GM21360 (cell line): Measurements from ENCODE around the gene NGF.
"Not testable (repeated sequence)": the region's sequence is repeated elsewhere in the genome, so short reads cannot be mapped to it uniquely, and the experiment has no call there.

Experiments used
- ATAC-seq: cut with Tn5 transposase; IDR thresholded peaks from one replicate; pipeline ENCODE4 v1.9.1; 2021; ENCODE audit warnings: mild to moderate bottlenecking, moderate library complexity; ENCODE audit not compliant: unreplicated experiment

Gene NGF

DNA sequence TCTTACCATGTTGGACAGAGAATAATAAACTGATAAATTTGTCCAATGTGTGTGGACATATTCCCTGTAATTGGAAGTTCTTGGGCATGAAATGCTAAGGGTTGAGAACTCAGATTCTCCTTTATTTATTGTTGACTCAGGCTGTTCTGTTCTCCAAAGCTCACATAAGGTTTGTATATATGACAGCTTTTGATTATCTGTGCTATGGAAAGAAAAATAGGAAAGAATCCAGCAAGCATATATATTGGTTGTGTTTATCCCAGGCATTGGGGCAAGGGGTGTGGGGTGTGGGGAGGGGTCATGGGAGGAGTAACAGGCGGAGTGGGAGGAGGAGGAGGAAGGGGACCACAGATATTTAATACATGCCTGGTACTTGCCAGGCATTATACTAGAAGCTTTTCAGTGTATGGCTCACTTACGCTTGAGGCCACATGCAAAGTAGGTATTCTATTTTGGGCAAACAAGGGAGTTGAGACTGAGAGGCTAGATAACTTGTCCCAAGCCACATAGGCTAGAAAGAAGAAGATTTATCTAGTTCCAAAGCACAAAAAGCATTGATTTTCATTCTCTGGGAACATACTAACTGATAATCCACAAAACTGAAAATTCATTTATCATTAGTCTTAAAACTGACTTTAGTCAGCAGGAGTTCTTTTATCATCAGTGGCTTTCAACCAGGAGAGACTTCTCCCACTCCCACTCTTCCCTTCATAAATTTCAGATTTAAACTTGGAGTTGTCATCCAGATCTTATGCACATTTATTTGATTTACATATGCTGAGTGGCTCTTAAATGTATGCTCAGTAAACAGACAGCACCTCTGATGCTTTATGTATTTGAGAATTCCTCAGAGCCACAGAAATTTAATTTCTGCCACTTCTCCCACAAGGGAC is 27.2 kb downstream of the NGF start:
- no peak for ATAC-seq

DNA sequence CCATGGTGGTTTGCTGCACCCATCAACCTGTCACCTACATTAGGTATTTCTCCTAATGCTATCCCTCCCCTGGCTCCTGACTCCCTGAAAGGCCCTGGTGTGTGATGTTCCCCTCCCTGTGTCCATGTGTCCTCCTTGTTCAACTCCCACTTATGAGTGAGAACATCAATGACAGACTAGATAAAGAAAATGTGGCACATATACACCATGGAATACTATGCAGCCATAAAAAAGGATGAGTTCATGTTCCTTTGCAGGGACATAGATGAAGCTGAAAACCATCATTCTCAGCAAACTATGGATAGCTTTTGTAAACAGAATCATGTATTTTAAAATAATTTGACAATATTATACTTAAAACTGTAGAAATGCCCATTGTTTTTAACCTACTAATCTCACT is 28.5 kb downstream of the NGF start:
- ATAC-seq, result not testable (repeated sequence)

DNA sequence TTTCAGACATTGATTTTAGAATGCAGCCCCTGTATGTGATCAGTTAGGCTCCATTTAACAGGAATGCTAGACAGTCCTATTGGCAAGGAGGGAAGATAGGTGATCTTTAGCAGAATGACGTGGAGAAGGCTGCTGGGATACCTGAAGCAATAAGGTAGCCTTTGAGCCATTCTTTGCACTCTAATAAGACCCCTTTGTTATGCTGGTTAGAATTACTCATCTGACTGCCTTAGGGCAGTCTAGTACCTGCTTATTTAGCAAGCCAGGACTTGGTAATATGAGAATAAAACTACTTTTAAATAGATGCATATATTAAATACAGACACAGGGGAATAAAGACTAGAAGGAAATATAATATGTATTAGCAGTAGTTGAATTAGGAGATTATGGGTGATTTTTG is 29.1 kb downstream of the NGF start:
- no peak for ATAC-seq

DNA sequence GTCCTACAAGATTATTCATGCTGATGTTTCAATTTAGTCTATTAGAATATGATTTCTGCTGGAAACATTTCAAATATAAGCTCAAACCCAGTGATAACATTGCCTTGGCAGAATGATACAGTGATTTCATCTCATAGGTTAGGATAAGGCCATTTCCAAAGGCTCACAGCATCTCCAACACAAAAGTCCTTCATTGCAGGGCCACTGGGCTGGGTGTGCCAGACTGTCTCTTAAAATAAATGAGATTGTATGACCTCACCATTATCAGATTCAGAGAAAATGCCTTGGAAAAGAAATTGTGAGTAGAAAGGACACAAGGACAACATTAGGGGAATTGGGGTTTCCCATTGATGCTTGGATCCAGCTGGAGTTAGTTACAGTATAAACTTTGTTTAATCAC is 30.4 kb downstream of the NGF start:
- no peak for ATAC-seq

DNA sequence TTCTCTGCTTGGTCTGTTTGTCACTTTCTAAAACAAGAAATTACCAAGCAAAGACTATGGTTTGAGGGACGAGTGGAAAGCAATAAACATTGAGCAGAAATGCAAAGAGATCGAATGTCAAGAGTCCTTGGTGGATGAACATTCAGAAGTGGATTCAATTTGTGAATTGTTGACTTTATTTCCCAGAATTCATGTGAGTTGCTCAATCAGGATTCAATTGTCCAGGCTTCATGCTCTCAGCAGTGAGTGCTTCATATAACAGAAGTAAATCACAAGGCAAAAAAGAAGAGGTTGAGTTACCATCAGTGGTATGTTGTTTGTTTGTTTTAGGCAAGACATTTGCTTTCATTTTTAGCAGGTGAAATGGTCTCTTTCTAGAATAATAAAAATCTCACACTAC is 31.9 kb downstream of the NGF start:
- ATAC-seq, result no peak

GRCh38 chr1:115303364-115303763 is 34.7 kb downstream of the NGF start:
- no peak for ATAC-seq

- ATAC-seq, result no peak
Observed at GRCh38 chr1:115302390-115302961, 35.6 kb downstream of the NGF start.

DNA sequence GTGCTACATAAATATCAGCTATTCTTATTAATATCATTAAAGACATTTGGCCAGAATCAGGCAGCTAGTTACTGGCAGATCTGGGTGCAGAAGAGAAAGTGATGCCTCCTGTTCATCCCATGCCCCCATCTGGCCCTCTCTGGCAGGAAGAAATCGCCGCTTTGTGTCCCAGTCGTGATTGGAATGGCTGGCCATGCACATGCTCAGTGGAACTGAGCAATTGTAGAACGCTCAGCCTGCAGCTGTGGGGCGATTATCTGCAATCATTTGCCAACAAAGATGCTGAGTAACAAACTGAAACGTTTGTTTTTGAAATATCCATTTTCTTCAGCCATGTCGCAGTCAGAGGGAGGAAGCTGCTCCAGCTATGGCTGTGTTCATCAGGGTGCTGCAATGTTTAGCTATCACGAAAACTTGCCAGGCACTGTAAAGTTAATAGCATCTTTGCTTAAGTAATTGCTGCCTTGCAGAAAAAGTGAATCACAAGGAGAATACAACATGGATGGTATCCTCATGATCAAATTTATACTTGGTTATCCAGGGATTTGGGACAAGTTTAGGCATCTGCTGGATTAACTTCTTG is 36.5 kb downstream of the NGF start:
- ATAC-seq, result no peak

DNA sequence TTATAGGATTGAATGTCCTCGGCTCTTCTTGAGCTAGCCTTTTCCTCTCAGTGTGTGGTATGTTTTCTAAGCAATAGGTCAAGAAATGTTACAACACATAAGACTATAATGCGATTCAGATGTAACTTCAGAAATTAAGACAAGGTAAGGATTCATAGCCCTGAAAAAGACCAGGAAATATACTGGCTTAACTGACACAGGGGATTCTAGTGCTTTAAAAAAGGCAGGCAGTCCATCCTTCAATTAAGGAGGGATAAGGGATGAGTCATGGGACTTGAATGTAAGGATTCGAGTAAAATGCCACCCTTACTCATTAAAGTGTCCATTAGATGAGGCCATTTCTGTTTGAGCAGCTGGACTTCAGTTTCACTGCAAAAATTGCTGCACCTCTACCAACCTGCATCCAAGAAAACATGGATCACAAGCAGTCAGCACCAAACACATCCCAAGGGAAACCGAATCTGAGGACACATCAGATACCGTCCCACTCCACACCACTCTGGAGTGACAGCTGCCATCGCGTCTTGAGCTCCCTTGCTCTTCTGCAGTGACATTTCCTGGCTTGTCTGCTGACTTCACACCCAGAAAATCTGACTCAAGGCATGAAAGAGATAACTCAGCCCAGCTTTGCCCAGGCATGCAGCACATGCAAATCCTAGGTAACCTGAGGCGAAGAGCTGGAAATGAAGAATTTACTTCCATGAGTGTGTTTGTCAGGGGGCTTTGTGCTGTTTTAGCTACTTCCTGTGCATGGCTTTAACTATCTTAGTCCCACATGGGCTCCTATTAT is 37.8 kb downstream of the NGF start:
- ATAC-seq, result no peak

- ATAC-seq, result no peak
Observed at GRCh38 chr1:115299266-115299665, 38.8 kb downstream of the NGF start.

DNA sequence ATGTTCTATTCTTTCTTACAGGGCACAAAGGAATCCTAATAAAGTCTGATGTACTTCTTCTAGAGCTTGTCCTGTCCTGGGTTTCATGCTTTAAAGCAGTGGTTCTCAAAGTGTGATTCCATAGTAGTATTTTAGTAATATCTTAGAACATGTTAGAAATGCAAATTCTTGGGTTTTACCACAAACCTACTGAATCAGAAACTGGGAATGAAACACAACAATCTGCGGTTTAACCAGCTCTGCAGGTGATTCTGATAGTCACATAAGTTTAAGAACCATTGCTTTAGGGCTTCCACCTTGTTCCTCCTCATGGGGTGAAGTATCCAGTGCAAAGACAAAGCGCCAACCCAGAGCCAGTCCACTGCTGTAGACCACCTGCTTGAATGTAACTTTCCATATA is 41.1 kb downstream of the NGF start:
- peak; percentile 69 for ATAC-seq

- no peak for ATAC-seq
Observed at GRCh38 chr1:115295904-115296696, 41.9 kb downstream of the NGF start.

GRCh38 chr1:115293899-115294298 is 44.1 kb downstream of the NGF start:
- no peak for ATAC-seq

DNA sequence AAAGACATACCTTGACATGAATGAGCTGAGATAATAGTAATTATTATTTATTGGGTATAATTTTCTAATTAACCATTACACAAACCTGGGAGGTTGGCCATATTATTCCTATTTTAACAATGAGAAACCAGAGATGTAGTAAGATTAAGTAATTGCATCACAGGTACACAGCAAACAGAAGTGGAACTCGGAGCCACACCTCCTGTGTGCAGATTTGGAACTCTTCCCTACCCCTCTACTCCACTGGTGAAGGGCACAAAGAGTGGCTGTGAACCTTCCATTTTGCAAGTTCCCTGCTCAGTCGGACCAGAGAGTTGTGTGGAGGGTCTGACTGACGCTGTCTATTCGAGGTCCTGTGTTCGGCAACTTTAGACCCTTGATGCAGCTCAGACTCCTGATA is 45.0 kb downstream of the NGF start:
- no peak for ATAC-seq

DNA sequence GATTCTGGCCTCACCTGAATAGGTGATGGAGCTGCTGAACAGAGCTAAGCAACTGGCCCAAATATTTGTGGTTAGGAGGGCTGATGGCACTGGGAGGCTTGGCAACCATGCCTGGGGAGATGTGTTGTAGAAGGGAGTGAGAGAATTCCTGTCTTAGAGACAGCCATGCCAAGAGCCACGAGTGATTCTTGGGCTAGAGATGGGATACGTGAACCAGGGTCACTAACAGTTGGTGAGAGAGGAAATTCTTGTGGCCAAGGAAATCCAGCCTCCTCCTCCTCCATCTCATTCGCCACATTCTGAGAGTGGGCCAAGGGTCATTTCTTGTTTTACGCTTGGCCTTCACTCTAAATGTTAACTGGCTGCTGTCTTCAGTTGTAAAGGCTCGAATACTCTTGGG is 46.3 kb downstream of the NGF start:
- no peak for ATAC-seq

GRCh38 chr1:115289940-115290339 is 48.1 kb downstream of the NGF start:
- ATAC-seq, result no peak

DNA sequence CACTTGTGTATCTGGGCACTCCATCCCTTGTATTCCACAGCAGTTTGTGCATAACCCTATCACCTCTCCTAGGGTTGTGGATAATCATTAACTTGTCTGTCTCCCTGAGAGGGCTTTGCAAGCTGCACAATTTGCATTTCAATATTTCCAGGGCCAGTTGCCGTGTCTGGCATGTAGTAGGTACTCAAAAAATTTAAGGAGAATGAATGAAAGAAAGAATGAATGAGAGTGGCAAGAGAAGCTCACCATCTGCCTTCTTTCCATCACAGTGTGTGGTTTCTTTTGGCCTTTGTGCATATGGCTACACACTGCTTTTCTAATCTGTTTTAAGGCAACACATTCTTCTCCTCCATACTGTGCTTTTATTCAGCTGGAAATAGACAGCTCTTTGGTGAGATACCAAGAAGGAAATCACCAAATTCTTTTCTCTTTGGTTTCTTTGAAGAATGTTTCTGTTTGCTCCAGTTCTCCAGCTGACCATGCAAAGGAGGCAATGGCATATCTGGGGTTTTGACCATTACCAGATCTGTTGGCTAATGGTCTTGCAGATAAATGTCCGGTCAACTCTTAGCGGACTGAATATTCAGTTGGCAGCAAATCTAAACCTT is 49.4 kb downstream of the NGF start:
- ATAC-seq, result no peak

DNA sequence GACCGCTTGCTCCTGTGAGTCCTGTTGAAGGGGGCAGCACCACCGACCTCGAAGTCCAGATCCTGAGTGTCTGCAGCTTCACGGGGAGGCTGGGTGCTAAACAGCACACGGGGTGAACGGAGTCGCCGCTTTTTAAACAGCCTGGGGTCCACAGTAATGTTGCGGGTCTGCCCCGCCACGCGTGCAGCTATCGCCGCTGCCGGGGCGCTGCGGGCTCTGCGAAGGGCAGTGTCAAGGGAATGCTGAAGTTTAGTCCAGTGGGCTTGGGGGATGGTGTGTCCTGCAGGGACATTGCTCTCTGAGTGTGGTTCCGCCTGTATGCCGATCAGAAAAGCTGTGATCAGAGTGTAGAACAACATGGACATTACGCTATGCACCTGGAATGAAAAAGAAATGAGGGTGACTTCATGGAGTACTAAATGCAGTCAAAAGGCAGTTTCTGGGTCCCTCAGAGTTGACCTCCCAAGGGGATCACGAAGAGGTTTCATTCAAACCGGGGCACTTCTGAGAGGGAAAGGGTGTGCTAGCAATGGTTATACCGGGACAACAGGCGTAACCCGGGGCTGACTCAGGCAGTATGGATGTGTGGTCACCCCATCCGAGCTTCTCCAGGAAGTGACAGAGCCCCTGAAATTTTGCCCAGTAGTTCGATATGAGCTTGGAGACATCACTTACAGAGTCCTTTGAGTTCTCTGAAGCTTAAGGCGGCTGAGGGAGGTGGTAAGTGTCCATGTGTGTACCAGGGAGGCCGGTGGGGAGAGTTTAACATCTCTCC is 51.4 kb downstream of the NGF start:
- no peak for ATAC-seq

- ATAC-seq, result no peak
Observed at GRCh38 chr1:115284209-115284608, 53.8 kb downstream of the NGF start.
